Measurements from ENCODE around the gene FRMD4A. TPM values are rescaled to one million over a fixed set of nuclear protein-coding genes. Genes with fewer than 3 reads are reported as not detected.

Gene FRMD4A
- total RNA-seq, 2 donors from 2014 or later: 22.3 to 22.4 TPM

DNA sequence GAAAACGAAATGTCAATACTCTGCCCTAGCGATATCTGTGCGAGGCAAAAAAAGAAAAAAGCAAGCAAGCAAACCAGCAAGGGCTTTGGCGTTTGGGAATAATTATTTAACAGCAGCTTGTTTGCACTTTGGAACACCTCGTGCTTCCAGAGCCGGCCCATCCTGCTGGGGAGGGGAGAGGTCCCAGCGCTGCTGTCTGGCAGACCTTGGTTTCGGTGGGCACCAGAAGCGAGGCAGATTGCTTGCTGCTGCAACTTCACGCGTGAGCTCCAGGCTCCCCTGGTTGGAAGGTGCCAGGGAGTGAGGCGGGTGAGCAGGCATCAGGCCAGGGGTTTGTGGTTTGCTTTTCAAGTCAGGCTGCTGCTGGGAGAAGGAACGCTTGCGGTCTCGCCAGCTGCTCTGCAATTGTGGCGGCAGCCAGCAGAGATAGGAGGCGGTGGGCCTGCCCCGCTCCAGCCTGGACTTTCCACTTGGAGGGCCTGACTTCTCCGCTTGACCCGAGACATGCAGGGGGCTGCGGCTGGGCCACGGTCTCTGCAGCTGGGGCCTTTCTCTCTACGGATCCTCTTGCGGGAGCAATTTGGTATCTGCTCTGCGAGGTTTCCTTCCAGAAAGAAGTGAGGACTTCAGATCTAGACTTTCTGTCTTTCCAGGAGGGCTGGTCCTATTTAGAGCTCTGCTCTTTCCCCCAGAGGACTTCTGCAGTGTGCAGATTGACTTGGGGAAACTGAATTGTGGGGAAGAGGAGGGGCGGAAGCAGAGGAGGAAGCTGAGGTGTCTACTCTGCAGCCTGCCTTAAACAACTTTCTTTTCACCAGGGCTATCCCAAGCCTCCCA is 612.6 kb downstream of the FRMD4A start:
- Mint-ChIP-seq H3K4me1 (peaks cover 8% of the 10 kb centered on the region), H3K4me3 (no peak overlapping the region), H3K27ac (no peak overlapping the region), H3K27me3 (ENCODE audit: insufficient read depth) (no peaks in the 10 kb centered on the region), H3K36me3 (ENCODE audit: low read depth) (no peaks in the 10 kb centered on the region), H3K9me3 (no peaks in the 10 kb centered on the region)
- Histone ChIP-seq H3K9me3 (ENCODE audit: control insufficient read depth, low read length) (no peaks in the 10 kb centered on the region), H3K4me3 (ENCODE audit: low read length) (no peak overlapping the region), H3K27ac (ENCODE audit: low read depth, low read length) (peak overlapping the region; percentile 63), H3K4me1 (ENCODE audit: control insufficient read depth, insufficient read depth, low read length) (no peaks in the 10 kb centered on the region), H3K9ac (ENCODE audit: extremely low read depth, low read length, poor library complexity, severe bottlenecking) (no peak overlapping the region), H3K36me3 (ENCODE audit: control insufficient read depth, insufficient read depth, low read length) (no peaks in the 10 kb centered on the region), H3K27me3 (ENCODE audit: control insufficient read depth, insufficient read depth, low read length, poor library complexity, severe bottlenecking) (no peaks in the 10 kb centered on the region)
- TF ChIP-seq CTCF (conservative IDR thresholded peaks at IDR 0.05): no peak
- 86 to 92% methylated on average over 9 to 25 of the region's 26 CpGs for WGBS, 2 experiments (ENCODE audit: insufficient coverage in 1 of 2, insufficient read length in 1 of 2)
- peak; percentile 54 for DNase-seq

DNA sequence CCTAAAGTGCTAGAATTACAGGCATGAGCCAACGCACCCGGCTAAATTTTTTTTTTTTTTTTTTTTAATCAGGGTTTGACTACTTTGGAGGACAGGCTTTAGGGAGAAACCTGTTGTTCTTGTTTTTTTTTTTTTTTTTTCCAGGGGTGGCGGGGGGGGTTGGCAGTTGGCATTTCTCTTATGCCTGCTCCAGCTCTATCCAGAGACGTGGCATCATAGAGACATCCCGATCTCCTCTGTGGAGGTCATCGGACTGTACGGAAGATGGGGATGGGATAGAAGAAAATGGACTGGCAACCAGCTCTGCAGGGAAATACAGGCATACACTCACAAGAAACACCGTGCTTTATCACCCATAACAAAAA is 613.2 kb downstream of the FRMD4A start:
- H3K4me1 Mint-ChIP-seq: peaks cover 13% of the 10 kb centered on the region

More for the DNA sequence above, 613.2 kb downstream of the FRMD4A start:
- Histone ChIP-seq H3K27me3 (ENCODE audit: control insufficient read depth, insufficient read depth, low read length, poor library complexity, severe bottlenecking) (no peaks in the 10 kb centered on the region), H3K9me3 (ENCODE audit: control insufficient read depth, low read length) (no peaks in the 10 kb centered on the region), H3K4me3 (ENCODE audit: low read length) (no peak overlapping the region), H3K36me3 (ENCODE audit: control insufficient read depth, insufficient read depth, low read length) (no peaks in the 10 kb centered on the region), H3K4me1 (ENCODE audit: control insufficient read depth, insufficient read depth, low read length) (no peaks in the 10 kb centered on the region), H3K9ac (ENCODE audit: extremely low read depth, low read length, poor library complexity, severe bottlenecking) (no peak overlapping the region), H3K27ac (ENCODE audit: low read depth, low read length) (no peak overlapping the region)
- no peak for DNase-seq
- Mint-ChIP-seq H3K27ac (no peak overlapping the region), H3K36me3 (ENCODE audit: low read depth) (no peaks in the 10 kb centered on the region), H3K4me3 (no peak overlapping the region), H3K27me3 (ENCODE audit: insufficient read depth) (no peaks in the 10 kb centered on the region), H3K9me3 (no peaks in the 10 kb centered on the region)
- WGBS, 2 experiments (ENCODE audit: insufficient coverage in 1 of 2, insufficient read length in 1 of 2): 94% methylated on average over 8 of the region's 8 CpGs; no CpG with 5 or more reads in 1 of the 2 experiments
- TF ChIP-seq CTCF (conservative IDR thresholded peaks at IDR 0.05): no peak

Data from endodermal cell (in vitro differentiated cells).